ENCODE measurements around the gene LRRC3. TPM values are rescaled to one million over a fixed set of nuclear protein-coding genes. Genes with fewer than 3 reads are reported as not detected.

Gene LRRC3
- polyA plus RNA-seq, 1 donor (not counting 4 experiments of a cell fraction or from before 2014, with no cell fraction given): 1.4 TPM

DNA sequence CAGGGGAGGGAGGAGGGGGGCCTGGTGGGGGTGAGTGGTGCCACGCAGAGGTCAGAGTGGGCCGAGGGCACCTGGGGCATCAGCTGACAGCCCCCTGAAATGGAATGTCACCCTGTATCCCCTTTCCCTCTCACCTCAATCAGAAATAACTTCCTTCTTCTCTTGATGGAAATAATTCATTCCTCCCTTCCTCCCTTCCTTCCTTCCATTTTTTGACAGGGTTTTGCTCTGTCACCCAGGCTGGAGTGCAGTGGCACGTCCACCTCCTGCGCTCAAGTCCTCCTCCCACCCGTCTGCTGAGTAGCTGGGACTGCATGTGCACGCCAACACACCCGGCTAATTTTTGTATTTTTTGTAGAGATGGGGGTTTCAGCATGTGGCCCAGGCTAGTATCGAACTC, 48.4 kb upstream of the LRRC3 start:
- TF ChIP-seq, protein P1, sequence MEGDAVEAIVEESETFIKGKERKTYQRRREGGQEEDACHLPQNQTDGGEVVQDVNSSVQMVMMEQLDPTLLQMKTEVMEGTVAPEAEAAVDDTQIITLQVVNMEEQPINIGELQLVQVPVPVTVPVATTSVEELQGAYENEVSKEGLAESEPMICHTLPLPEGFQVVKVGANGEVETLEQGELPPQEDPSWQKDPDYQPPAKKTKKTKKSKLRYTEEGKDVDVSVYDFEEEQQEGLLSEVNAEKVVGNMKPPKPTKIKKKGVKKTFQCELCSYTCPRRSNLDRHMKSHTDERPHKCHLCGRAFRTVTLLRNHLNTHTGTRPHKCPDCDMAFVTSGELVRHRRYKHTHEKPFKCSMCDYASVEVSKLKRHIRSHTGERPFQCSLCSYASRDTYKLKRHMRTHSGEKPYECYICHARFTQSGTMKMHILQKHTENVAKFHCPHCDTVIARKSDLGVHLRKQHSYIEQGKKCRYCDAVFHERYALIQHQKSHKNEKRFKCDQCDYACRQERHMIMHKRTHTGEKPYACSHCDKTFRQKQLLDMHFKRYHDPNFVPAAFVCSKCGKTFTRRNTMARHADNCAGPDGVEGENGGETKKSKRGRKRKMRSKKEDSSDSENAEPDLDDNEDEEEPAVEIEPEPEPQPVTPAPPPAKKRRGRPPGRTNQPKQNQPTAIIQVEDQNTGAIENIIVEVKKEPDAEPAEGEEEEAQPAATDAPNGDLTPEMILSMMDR (optimal IDR thresholded peaks at IDR 0.05 in 1 of 3, IDR thresholded peaks at IDR 0.05 in 1 of 3, conservative IDR thresholded peaks at IDR 0.05 in 1 of 3; ENCODE audit: extremely low read depth in 1 of 3, insufficient read depth in 2 of 3, low read length in 3 of 3): no peak
- TF ChIP-seq EZH2 (IDR thresholded peaks at IDR 0.05; ENCODE audit: low read length): no peak
- Histone ChIP-seq H3K79me2 (ENCODE audit: control insufficient read depth, insufficient read depth, low read length) (no peaks in the 10 kb centered on the region), H3K4me2 (ENCODE audit: control insufficient read depth, extremely low read depth, insufficient read depth, low read depth, low read length) (no peak overlapping the region), H3K9me1 (ENCODE audit: control insufficient read depth, extremely low read depth, insufficient read depth, low read length) (no peaks in the 10 kb centered on the region), H3K4me1 (ENCODE audit: control insufficient read depth, extremely low read depth, insufficient read depth, low read length) (no peaks in the 10 kb centered on the region), H2AFZ (ENCODE audit: control insufficient read depth, low read length) (no peak overlapping the region), H4K20me1 (ENCODE audit: control insufficient read depth, extremely low read depth, insufficient read depth, low read length) (no peaks in the 10 kb centered on the region), H3K4me3 (ENCODE audit: control insufficient read depth in 2 of 3, extremely low read depth in 1 of 3, insufficient read depth in 2 of 3, low read depth in 1 of 3, low read length in 3 of 3) (no peak overlapping the region), H3K27ac (ENCODE audit: control insufficient read depth, insufficient read depth, low read length) (no peak overlapping the region), H3K27me3 (ENCODE audit: control insufficient read depth, extremely low read depth, insufficient read depth, low read length) (no peaks in the 10 kb centered on the region), H3K9me3 (ENCODE audit: control insufficient read depth, low read depth, low read length) (peaks cover 12% of the 10 kb centered on the region), H3K9ac (ENCODE audit: control insufficient read depth, extremely low read depth, insufficient read depth, low read length) (no peak overlapping the region), H3K36me3 (ENCODE audit: control insufficient read depth in 2 of 2, extremely low read depth in 1 of 2, insufficient read depth in 2 of 2, low read length in 2 of 2) (no peaks in the 10 kb centered on the region)
- DNase-seq (ENCODE audit: low read depth, low spot score) (no peak), FAIRE-seq (no peak)
- dilution Hi-C loops (cut with MboI; ENCODE audit: extremely low pct_ligation_motif_present, low sequenced_read_pairs): no loop called here

DNA sequence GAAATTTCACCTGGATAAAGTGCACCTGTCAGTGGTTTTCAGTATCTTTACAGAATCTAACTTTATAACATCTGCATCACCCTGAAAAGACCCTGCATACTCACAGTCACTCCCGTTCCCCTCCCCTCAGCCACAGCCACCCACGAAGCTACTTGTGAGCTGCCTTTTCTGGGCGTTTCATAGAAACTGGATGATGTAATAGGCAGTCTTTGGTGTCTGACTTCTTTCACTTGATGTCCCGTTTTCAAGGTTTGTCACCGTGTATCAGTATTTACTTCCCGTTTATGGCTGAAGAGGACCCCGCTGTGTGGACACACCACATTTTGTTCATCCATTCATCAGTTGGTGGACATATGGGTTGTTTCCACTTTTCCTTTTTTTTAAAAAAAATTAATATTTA, 47.8 kb upstream of the LRRC3 start:
- H3K36me3 ChIP-seq (ENCODE audit: control insufficient read depth in 2 of 2, extremely low read depth in 1 of 2, insufficient read depth in 2 of 2, low read length in 2 of 2): no peaks in the 10 kb centered on the region
- no peak overlapping the region for H2AFZ ChIP-seq (ENCODE audit: control insufficient read depth, low read length)
- FAIRE-seq (no peak), DNase-seq (ENCODE audit: low read depth, low spot score) (no peak)
- H3K9me3 ChIP-seq (ENCODE audit: control insufficient read depth, low read depth, low read length): peaks cover 12% of the 10 kb centered on the region
- H3K9ac ChIP-seq (ENCODE audit: control insufficient read depth, extremely low read depth, insufficient read depth, low read length): no peak overlapping the region
- no peak overlapping the region for H3K27ac ChIP-seq (ENCODE audit: control insufficient read depth, insufficient read depth, low read length)
- no peaks in the 10 kb centered on the region for H3K4me1 ChIP-seq (ENCODE audit: control insufficient read depth, extremely low read depth, insufficient read depth, low read length)
- H3K4me2 ChIP-seq (ENCODE audit: control insufficient read depth, extremely low read depth, insufficient read depth, low read depth, low read length): no peak overlapping the region
- H4K20me1 ChIP-seq (ENCODE audit: control insufficient read depth, extremely low read depth, insufficient read depth, low read length): no peaks in the 10 kb centered on the region
- no peaks in the 10 kb centered on the region for H3K27me3 ChIP-seq (ENCODE audit: control insufficient read depth, extremely low read depth, insufficient read depth, low read length)
- TF ChIP-seq, protein P1 (optimal IDR thresholded peaks at IDR 0.05 in 1 of 3, IDR thresholded peaks at IDR 0.05 in 1 of 3, conservative IDR thresholded peaks at IDR 0.05 in 1 of 3; ENCODE audit: extremely low read depth in 1 of 3, insufficient read depth in 2 of 3, low read length in 3 of 3): no peak
- no peak for TF ChIP-seq EZH2 (IDR thresholded peaks at IDR 0.05; ENCODE audit: low read length)
- no peaks in the 10 kb centered on the region for H3K79me2 ChIP-seq (ENCODE audit: control insufficient read depth, insufficient read depth, low read length)
- H3K9me1 ChIP-seq (ENCODE audit: control insufficient read depth, extremely low read depth, insufficient read depth, low read length): no peaks in the 10 kb centered on the region
- dilution Hi-C loops (cut with MboI; ENCODE audit: extremely low pct_ligation_motif_present, low sequenced_read_pairs): no loop called here
- no peak overlapping the region for H3K4me3 ChIP-seq (ENCODE audit: control insufficient read depth in 2 of 3, extremely low read depth in 1 of 3, insufficient read depth in 2 of 3, low read depth in 1 of 3, low read length in 3 of 3)
